ENCODE measurements around the gene PTPRG.
"Not testable (repeated sequence)": the region's sequence is repeated elsewhere in the genome, so short reads cannot be mapped to it uniquely, and the experiment has no call there.

The PTPRG gene

DNA sequence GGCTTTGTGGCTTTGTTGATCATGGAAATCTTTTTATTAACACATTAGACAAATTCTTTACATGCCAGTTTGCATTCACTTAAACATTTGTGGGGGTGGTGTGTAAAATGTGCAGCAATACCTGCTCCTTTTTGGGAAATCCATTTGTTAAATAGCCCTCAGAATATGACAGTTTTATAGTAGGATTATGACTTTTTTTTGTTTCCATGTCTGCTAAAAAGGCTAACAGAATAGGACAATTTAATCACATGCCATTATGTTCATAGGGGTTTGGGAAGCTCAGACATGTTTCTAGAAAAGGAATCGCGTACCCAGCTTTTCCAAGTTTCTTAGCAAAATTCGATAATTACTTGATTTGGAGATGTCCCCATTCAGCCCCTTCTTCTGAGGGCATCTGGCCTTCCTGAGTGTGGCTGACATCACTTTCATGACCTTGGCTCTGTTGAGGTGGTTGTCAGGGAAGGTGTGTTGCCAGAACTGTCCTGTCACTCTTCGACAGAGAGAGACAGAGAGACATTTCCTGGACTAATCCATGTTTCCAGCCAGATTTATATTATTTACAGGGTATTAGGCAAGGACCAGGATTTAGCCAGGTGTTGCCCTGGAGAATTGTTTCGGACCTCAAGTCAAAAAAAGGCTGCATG, 126.4 kb downstream of the PTPRG start:
- DNase-seq: no peak

DNA sequence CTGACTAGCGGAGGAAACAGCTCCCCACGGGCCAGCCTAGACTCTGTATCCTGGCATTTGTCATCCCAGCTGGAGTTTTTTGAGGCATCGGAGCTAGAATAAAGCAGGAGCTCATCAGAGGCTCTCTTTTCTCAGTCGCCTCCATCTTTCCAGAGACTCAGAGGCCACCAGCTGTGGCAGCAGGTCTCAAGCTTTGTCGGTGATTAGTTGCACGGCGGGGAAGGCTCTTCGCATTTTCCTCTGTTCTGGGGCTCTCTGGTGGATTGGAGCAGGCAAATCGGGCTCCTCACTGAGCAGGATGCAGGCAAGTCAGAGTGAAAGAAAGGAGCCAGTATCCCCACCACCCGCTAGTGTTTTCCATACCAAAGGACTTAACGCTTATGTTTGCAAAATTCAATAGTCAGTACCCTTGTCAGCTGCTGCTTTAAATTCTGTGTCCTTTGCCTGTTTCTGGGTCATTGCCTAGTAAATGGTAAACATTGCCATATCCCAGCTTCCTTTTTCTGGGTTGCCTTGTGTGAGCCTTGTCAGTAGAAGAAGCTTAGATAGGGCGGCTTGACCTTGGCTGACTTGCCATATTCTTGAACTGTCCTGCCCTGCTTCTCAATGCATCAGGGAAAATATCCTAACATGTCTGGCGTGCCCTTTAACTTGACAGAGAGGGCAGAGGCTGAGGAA, 127.1 kb downstream of the PTPRG start:
- DNase-seq: no peak

DNA sequence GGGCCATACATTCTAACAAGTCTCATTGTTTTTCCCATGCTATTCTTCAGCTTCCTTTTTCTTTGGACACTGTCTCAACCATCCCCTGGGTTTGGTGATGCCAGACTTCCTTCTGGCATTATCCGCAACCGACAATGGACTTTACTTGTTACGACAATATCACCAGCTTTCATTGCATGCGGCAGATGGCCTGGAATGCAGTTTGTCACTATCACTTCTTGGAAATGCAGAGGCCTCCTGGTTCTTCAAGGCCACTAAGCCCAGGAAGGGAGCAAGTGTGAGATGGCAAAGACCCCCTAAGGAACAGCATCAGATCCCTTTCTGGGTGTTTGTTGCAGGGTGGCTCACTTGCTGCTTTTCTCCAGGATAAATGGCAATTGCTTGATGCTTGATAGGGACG, 128.6 kb downstream of the PTPRG start:
- no peak for DNase-seq

DNA sequence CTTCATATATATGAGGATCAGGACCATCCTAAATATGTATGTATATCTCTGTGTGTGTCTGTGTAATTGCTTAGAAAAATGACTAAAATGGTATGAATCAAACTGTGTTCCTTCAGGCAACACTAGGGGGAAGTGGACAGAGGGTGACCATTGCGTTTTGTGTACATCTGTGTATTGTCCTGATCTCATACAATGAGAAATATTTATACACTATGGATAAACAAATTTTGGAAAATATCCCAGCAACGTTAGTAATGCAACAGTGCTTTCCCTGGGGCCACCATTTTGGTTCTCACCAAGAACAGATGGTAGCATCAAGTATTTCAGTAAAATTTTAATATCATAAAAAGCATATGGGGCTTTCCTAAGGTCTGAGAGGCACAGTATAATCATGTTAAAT, 130.1 kb downstream of the PTPRG start:
- DNase-seq: no peak

DNA sequence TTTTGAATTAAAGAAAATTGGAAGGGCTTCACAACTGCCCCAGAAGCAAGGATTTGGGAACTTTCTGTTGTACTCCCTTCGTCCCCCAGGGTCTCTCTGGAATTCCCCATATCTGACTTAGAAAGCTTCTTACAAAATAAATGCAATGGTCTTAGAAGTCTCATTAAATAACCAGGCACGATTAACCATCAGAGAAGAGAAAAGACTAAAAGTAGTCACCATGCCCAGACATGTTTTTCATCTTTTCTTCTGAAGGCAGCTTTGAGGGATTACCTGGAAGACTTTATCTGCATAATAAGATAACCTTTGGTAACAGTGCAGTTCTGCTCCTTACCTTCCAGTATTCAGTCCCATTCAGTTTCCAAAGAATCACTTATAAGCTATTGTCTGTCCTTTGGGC, 135.9 kb downstream of the PTPRG start:
- DNase-seq: no peak

DNA sequence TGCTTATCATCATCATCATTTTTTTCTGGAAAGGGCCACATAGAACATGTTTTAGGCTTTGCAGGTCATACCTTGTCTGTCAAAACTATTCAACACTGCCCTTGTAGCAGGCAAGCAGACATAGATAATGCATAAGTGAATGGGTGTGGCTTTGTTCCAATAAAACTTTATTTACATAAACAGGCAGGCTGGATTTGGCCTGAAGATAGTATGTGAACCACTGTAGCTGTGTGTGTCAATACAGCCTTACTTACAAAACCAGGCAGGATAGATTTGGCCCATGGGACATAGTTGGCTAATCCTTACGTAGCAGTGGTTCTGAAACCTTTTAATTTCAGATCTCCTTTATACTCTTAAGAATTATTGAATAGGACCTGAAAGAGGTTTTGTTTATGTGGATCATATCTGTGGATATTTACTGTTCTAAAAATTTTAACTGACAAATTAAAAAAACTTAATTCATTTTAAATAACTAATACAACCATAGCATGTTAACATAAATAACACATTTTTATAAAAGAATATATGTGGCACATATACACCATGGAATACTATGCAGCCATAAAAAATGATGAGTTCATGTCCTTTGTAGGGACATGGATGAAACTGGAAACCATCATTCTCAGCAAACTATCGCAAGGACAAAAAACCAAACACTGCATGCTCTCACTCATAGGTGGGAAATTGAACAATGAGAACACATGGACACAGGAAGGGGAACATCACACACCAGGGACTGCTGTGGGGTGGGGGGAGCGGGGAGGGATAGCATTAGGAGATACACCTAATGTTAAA, 137.1 kb downstream of the PTPRG start:
- DNase-seq: not testable (repeated sequence)

- DNase-seq: no peak
These were observed 138.3 kb downstream of the PTPRG start for GRCh38 chr3:61699622-61700021.

DNA sequence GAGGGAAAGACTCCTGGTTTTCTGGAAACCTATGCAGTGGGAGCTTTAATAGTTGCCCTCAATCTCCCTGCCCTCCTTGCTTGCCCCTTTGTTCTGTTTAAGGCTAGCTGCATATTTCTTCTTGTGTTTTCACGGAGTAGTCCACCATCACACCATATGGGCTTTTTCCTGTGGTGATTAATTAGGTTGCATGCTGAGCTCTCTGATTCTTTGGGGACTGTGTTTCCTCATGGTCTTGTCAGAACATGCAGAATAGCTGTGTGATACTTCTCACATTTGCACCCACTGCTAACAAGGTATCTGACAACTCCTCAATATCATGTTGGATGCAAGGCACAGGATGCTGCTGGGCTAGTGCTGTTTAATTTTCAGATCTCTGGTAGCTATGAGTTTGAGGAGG, 139.6 kb downstream of the PTPRG start:
- DNase-seq: no peak

- no peak for DNase-seq
These were observed 141.1 kb downstream of the PTPRG start for GRCh38 chr3:61702453-61702852.

GRCh38 chr3:61704807-61705206, 143.4 kb downstream of the PTPRG start:
- no peak for DNase-seq

DNA sequence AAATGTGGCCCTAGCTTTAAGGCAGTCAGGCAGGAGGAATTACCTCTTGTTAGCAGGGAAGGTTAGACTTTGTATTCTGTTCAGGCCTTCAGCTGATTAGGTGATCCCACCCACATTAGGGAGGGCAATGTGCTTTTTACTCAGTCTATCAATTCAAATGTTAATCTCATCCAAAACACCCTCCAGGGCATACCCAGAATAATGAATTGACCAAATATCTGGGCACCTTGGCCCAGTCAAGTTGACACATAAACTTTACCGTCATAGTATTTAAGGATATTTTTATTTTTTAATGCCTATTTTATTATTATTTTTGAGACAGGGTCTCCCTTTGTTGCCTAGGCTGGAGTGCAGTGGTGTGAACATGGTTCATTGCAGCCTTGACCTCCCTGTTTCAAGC, 146.1 kb downstream of the PTPRG start:
- DNase-seq: no peak

DNA sequence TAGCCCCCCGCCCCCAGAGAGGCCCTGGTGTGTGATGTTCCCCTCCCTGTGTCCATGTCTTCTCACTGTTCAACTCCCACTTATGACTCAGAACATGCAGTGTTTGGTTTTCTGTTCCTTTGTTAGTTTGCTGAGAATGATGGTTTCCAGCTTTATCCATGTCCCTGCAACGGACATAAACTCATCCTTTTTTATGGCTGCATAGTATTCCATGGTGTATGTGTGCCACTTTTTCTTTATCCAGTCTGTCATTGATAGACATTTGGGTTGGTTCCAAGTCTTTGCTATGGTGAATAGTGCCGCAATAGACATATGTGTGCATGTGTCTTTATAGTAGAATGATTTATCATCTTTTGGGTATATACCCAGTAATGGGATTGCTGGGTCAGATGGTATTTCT, 149.5 kb downstream of the PTPRG start:
- DNase-seq: not testable (repeated sequence)

GRCh38 chr3:61714225-61714624, 152.9 kb downstream of the PTPRG start:
- no peak for DNase-seq

- no peak for DNase-seq
These were observed 154.6 kb downstream of the PTPRG start for GRCh38 chr3:61715886-61716527.

- DNase-seq: not testable (repeated sequence)
These were observed 155.3 kb downstream of the PTPRG start for GRCh38 chr3:61716693-61717092.

- no peak for DNase-seq
These were observed 157.2 kb downstream of the PTPRG start for GRCh38 chr3:61718565-61718964.

GRCh38 chr3:61719278-61719977, 158.1 kb downstream of the PTPRG start:
- DNase-seq: no peak

DNA sequence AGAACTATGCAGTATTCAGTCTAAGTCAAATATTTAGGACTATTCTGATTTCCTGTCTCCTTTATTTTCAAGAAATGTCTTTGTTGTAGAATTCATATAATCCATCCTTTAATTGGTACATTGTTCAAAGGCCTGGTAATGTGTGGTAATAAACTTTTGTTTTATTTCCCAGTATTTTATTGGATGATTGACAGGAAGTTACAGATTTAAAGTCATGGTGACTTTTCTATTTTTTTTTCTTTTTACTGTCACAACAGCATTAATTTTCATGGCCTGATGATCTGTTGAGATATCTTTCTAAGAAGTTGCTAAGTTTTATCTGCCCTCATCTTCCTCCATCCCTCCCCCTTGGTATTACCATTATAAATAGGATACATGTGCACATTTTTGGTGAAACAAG, 161.7 kb downstream of the PTPRG start:
- DNase-seq: no peak

- no peak for DNase-seq
These were observed 162.8 kb downstream of the PTPRG start for GRCh38 chr3:61724183-61724582.

GRCh38 chr3:61724801-61725200, 163.4 kb downstream of the PTPRG start:
- DNase-seq: no peak

DNA sequence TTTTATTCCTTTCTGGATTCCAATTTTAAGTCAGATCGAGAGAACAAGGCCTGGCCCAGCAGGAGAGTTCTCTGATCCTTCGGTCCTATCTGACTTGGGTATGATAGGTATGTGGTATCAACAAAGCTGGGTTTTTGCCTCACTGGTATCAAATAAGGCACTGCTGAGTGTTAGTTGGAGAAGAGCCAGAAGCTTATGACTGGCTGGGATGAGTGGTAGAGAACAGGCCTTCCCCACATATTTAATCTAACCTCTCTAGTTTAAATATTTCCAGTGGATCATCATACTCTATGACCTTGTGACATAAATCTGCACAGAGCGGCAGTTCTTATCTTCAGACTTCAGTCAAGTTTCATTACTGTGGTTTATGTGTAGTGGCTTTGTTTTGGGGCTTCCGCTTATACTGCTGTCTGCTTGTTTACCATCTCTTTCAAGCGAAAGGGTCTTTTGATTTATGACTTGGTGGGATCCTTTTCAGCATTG, 164.5 kb downstream of the PTPRG start:
- no peak for DNase-seq

DNA sequence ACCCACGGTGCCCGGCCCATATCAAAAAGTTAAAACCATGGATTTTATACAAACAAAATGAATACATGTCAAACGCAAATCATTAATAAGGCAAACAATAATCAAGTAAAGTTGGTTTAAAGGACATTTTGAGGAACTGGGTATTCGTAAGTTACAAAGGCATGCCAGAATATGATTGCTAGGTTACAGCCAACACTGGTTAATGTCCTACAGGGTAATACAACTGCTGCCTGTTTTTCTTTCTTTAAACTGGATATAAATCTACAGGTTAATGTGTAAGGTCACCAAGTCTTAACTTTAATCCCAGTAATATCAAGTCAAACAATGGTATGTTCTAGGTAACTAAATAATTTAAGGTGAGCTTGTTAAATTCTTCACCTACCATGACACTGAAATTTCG, 166.1 kb downstream of the PTPRG start:
- DNase-seq: no peak

All from 8988T (cell line).